Immature natural killer cell (primary cell): ENCODE data around the gene CLDN11. TPM values are rescaled to one million over a fixed set of nuclear protein-coding genes. Genes with fewer than 3 reads are reported as not detected.
A peak's percentile ranks its signal among the peaks of the same experiment; 100 is the strongest.

Experiments used
- DNase-seq, 3 donors: peaks; one replicate each; pipeline ENCODE4 v3.0.0; 2022; ENCODE audit warnings: mixed read lengths in 1 of 3
- H3K27ac Mint-ChIP-seq, 6 donors: one replicate each; pipeline ENCODE4 v1.8.0; 2020; ENCODE audit warnings: mixed read lengths in 6 of 6, mild to moderate bottlenecking in 5 of 6, inconsistent platforms in 4 of 6, moderate library complexity in 3 of 6
- H3K27me3 Mint-ChIP-seq, 3 donors: one replicate each; pipeline ENCODE4 v1.8.0; 2020 to 2021; ENCODE audit warnings: low read depth in 3 of 3, mild to moderate bottlenecking in 3 of 3, mixed read lengths in 3 of 3, moderate library complexity in 3 of 3, inconsistent platforms in 1 of 3
- H3K36me3 Mint-ChIP-seq, 3 donors: one replicate each; pipeline ENCODE4 v1.8.0; 2020; ENCODE audit warnings: mixed read lengths in 3 of 3, inconsistent platforms in 2 of 3, mild to moderate bottlenecking in 2 of 3
- H3K4me1 Mint-ChIP-seq, 2 donors: one replicate each; pipeline ENCODE4 v1.8.0; 2020; ENCODE audit warnings: inconsistent platforms in 2 of 2, mild to moderate bottlenecking in 2 of 2, mixed read lengths in 2 of 2, moderate library complexity in 1 of 2
- H3K4me3 Mint-ChIP-seq, 5 donors: one replicate each; pipeline ENCODE4 v1.8.0; 2020; ENCODE audit warnings: mild to moderate bottlenecking in 5 of 5, mixed read lengths in 5 of 5, inconsistent platforms in 3 of 5, moderate library complexity in 3 of 5
- H3K9me3 Mint-ChIP-seq, 6 donors: one replicate each; pipeline ENCODE4 v1.8.0; 2020; ENCODE audit warnings: mild to moderate bottlenecking in 6 of 6, mixed read lengths in 6 of 6, inconsistent platforms in 4 of 6, moderate library complexity in 3 of 6
- polyA plus RNA-seq, 3 donors: library from polyadenylated mRNA; unstranded; fragments of 300-500 nt; fragmentation: Illumina TruSeq; gene quantifications; one replicate each; pipeline ENCODE4 v1.2.3, GENCODE V29; 2021

The CLDN11 gene
- polyA plus RNA-seq = not detected

- Mint-ChIP-seq H3K27me3 (peaks cover 3 to 11% (median 10%) of the 10 kb centered on the region in 3 donors), H3K27ac (no peak within 1 kb of the TSS)
Measured at GRCh38 chr3:170418422-170419398, at the start of gene CLDN11. Gene CLDN11 (plus strand): TSS chr3:170418868. CDS start chr3:170419067, 199 bp downstream.

GRCh38 chr3:170368921-170369320 lies 49.7 kb upstream of the CLDN11 start:
- peak in 2 of 3 donors; percentile 17 to 28 for DNase-seq
- Mint-ChIP-seq H3K36me3 (peaks cover 6 to 8% (median 6%) of the 10 kb centered on the region in 3 donors), H3K9me3 (no peaks in the 10 kb centered on the region), H3K27ac (peak overlapping the region in 1 of 6 donors; percentile 14), H3K27me3 (no peaks in the 10 kb centered on the region), H3K4me3 (no peak overlapping the region), H3K4me1 (peaks cover 7 to 40% of the 10 kb centered on the region in 2 donors)

More at GRCh38 chr3:170418422-170419398, at the start of gene CLDN11:
- DNase-seq = no peak
- H3K9me3 Mint-ChIP-seq = no peaks in the 10 kb centered on the region
- peaks cover 13 to 15% of the 10 kb centered on the region in 2 donors for H3K4me1 Mint-ChIP-seq
- peaks cover 0 to 3% (median 0%) of the 10 kb centered on the region in 3 donors for H3K36me3 Mint-ChIP-seq
- peak within 1 kb of the TSS; percentile 79 to 86 (median 83) for H3K4me3 Mint-ChIP-seq

- no peaks in the 10 kb centered on the region for H3K27me3 Mint-ChIP-seq
- H3K27ac Mint-ChIP-seq = peak overlapping the region in 1 of 6 donors; percentile 13
- no peak overlapping the region for H3K4me3 Mint-ChIP-seq
- DNase-seq = no peak
- H3K36me3 Mint-ChIP-seq = peaks cover 0 to 4% (median 0%) of the 10 kb centered on the region in 3 donors
- H3K4me1 Mint-ChIP-seq = peaks cover 9 to 37% of the 10 kb centered on the region in 2 donors
- H3K9me3 Mint-ChIP-seq = no peaks in the 10 kb centered on the region
Measured at GRCh38 chr3:170372190-170372879, 46.3 kb upstream of the CLDN11 start.

GRCh38 chr3:170383567-170383966 lies 35.1 kb upstream of the CLDN11 start:
- H3K36me3 Mint-ChIP-seq = peaks cover 16 to 29% (median 20%) of the 10 kb centered on the region in 3 donors
- no peaks in the 10 kb centered on the region for H3K9me3 Mint-ChIP-seq
- peak overlapping the region in 1 of 6 donors; percentile 38 for H3K27ac Mint-ChIP-seq
- DNase-seq = no peak
- peaks cover 5 to 6% of the 10 kb centered on the region in 2 donors for H3K4me1 Mint-ChIP-seq
- H3K27me3 Mint-ChIP-seq = peaks cover 0 to under 1% (median under 1%) of the 10 kb centered on the region in 3 donors
- no peak overlapping the region for H3K4me3 Mint-ChIP-seq

GRCh38 chr3:170386468-170386867 lies 32.2 kb upstream of the CLDN11 start:
- no peak for DNase-seq
- Mint-ChIP-seq H3K36me3 (peaks cover 21 to 39% (median 31%) of the 10 kb centered on the region in 3 donors), H3K27me3 (no peaks in the 10 kb centered on the region), H3K4me3 (no peak overlapping the region), H3K9me3 (no peaks in the 10 kb centered on the region), H3K27ac (no peak overlapping the region), H3K4me1 (peaks cover 2 to 6% of the 10 kb centered on the region in 2 donors)

- peaks cover 2 to 14% of the 10 kb centered on the region in 2 donors for H3K4me1 Mint-ChIP-seq
- H3K4me3 Mint-ChIP-seq = no peak overlapping the region
- peaks cover 31 to 47% (median 40%) of the 10 kb centered on the region in 3 donors for H3K36me3 Mint-ChIP-seq
- no peak for DNase-seq
- no peaks in the 10 kb centered on the region for H3K9me3 Mint-ChIP-seq
- H3K27ac Mint-ChIP-seq = no peak overlapping the region
- H3K27me3 Mint-ChIP-seq = no peaks in the 10 kb centered on the region
Measured at GRCh38 chr3:170387950-170388349, 30.7 kb upstream of the CLDN11 start.

- H3K9me3 Mint-ChIP-seq = no peaks in the 10 kb centered on the region
- no peak overlapping the region for H3K4me3 Mint-ChIP-seq
- H3K27ac Mint-ChIP-seq = peak overlapping the region in 2 of 6 donors; percentile 45 to 62
- DNase-seq = no peak
- no peaks in the 10 kb centered on the region for H3K27me3 Mint-ChIP-seq
- H3K36me3 Mint-ChIP-seq = peaks cover 27 to 33% (median 30%) of the 10 kb centered on the region in 3 donors
- H3K4me1 Mint-ChIP-seq = peaks cover 0 to 8% of the 10 kb centered on the region in 2 donors
Measured at GRCh38 chr3:170391108-170391507, 27.6 kb upstream of the CLDN11 start.

GRCh38 chr3:170397685-170398084 lies 21.0 kb upstream of the CLDN11 start:
- Mint-ChIP-seq H3K4me3 (no peak overlapping the region), H3K9me3 (no peaks in the 10 kb centered on the region), H3K4me1 (no peaks in the 10 kb centered on the region), H3K27ac (no peak overlapping the region), H3K27me3 (no peaks in the 10 kb centered on the region), H3K36me3 (peaks cover 0 to 4% (median 0%) of the 10 kb centered on the region in 3 donors)
- DNase-seq = no peak

- Mint-ChIP-seq H3K27ac (no peak overlapping the region), H3K4me3 (no peak overlapping the region), H3K4me1 (no peaks in the 10 kb centered on the region), H3K36me3 (no peaks in the 10 kb centered on the region), H3K27me3 (peaks cover 0 to 4% (median 0%) of the 10 kb centered on the region in 3 donors), H3K9me3 (no peaks in the 10 kb centered on the region)
- DNase-seq = no peak
Measured at GRCh38 chr3:170405101-170405500, 13.6 kb upstream of the CLDN11 start.

- Mint-ChIP-seq H3K27ac (no peak overlapping the region), H3K4me3 (no peak overlapping the region), H3K36me3 (peaks cover 0 to 3% (median 0%) of the 10 kb centered on the region in 3 donors), H3K9me3 (no peaks in the 10 kb centered on the region), H3K4me1 (no peaks in the 10 kb centered on the region), H3K27me3 (peaks cover 0 to 3% (median 2%) of the 10 kb centered on the region in 3 donors)
- no peak for DNase-seq
Measured at GRCh38 chr3:170410428-170411029, 8.1 kb upstream of the CLDN11 start.

GRCh38 chr3:170413291-170413690 lies 5.4 kb upstream of the CLDN11 start:
- peaks cover 2 to 6% (median 6%) of the 10 kb centered on the region in 3 donors for H3K27me3 Mint-ChIP-seq
- H3K4me1 Mint-ChIP-seq = peaks cover 3% of the 10 kb centered on the region in 2 donors
- no peaks in the 10 kb centered on the region for H3K9me3 Mint-ChIP-seq
- peaks cover 0 to 3% (median 0%) of the 10 kb centered on the region in 3 donors for H3K36me3 Mint-ChIP-seq
- DNase-seq = no peak
- no peak overlapping the region for H3K4me3 Mint-ChIP-seq
- no peak overlapping the region for H3K27ac Mint-ChIP-seq

GRCh38 chr3:170414202-170414663 lies 4.4 kb upstream of the CLDN11 start:
- Mint-ChIP-seq H3K27ac (no peak overlapping the region), H3K9me3 (no peaks in the 10 kb centered on the region), H3K36me3 (peaks cover 0 to 3% (median 0%) of the 10 kb centered on the region in 3 donors), H3K27me3 (peaks cover 3 to 10% (median 6%) of the 10 kb centered on the region in 3 donors), H3K4me1 (peaks cover 6 to 8% of the 10 kb centered on the region in 2 donors), H3K4me3 (no peak overlapping the region)
- DNase-seq = peak; percentile 27 to 43 (median 40)

GRCh38 chr3:170417090-170417489 lies 1.6 kb upstream of the CLDN11 start:
- Mint-ChIP-seq H3K27me3 (peaks cover 3 to 12% (median 11%) of the 10 kb centered on the region in 3 donors), H3K36me3 (peaks cover 0 to 3% (median 0%) of the 10 kb centered on the region in 3 donors), H3K4me1 (peaks cover 13 to 15% of the 10 kb centered on the region in 2 donors), H3K27ac (no peak overlapping the region), H3K9me3 (no peaks in the 10 kb centered on the region), H3K4me3 (no peak overlapping the region)
- no peak for DNase-seq
